Sigmoid colon (tissue), 4 donors: Measurements from ENCODE around the gene FRS2.

ENCODE experiments used
- POLR2A ChIP-seq, 2 donors: fragments of 450-650 bp; IDR thresholded peaks; one replicate each; pipeline ENCODE4 v1.6.1; 2016; ENCODE audit warnings: antibody characterized with exemption in 2 of 2, mild to moderate bottlenecking in 2 of 2, moderate library complexity in 2 of 2
- POLR2AphosphoS5 ChIP-seq, 4 donors: sonication (generic); formaldehyde crosslinking; IDR thresholded peaks; one replicate each; pipeline ENCODE4 v1.6.1; 2017; ENCODE audit warnings: antibody characterized with exemption in 4 of 4

DNA sequence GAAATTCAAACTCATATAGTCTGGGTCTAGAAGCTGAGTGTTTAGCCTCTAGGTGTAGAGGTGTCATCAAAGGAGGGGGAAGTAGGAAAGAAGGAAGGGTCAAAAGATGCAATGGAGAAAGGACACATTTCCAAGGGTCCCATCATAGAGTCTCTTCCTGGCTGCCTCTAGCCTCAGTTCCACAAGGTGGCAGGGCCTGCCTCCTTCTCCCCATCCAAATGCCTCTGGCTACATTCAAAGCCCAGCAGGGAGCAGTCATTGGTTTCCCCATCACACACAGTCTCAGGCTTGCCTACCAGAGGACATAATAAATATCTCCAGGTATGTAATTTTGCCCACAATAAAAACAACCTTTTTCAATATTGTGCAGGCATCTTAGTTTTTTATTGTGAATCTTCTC is 113.0 kb downstream of the FRS2 start:
- TF ChIP-seq POLR2AphosphoS5 (IDR thresholded peaks at IDR 0.05) (no peak), POLR2A (IDR thresholded peaks at IDR 0.05) (no peak)
